Measurements from ENCODE around the gene RAB44. TPM values are rescaled to one million over a fixed set of nuclear protein-coding genes. Genes with fewer than 3 reads are reported as not detected.

The RAB44 gene
- total and polyA plus RNA-seq, 9 of the 15 experiments (the other 6 are each of a cell fraction or from before 2014, with no cell fraction given), result not detected

- intact Hi-C loops (cut with micrococcal nuclease) (no loop called here), in situ Hi-C loops (cut with MboI) (no loop called here)
- H3K9me3 ChIP-seq (replicated peaks; ENCODE audit: control insufficient read depth, insufficient read depth, low read depth, low read length), result no peaks in the 10 kb centered on the region
- H3K27me3 ChIP-seq (ENCODE audit: control insufficient read depth in 2 of 2, insufficient read depth in 2 of 2, low read length in 2 of 2), result peaks cover 35 to 84% of the 10 kb centered on the region in 2 experiments
- no peak overlapping the region for H2AFZ ChIP-seq (ENCODE audit: low read depth, low read length)
- FAIRE-seq (no peak), DNase-seq (ENCODE audit: extremely low read depth in 1 of 4, low spot score in 3 of 4) (no peak), ATAC-seq (no peak)
- H3K9ac ChIP-seq (ENCODE audit: insufficient read depth in 1 of 2, low read depth in 2 of 2, low read length in 2 of 2), result no peak overlapping the region
- ChIA-PET CTCF (ENCODE audit: low intra/inter-chr PET ratio) (no interaction called here), POLR2A (no interaction called here)
- no peak overlapping the region for H3K4me2 ChIP-seq (ENCODE audit: insufficient read depth, low read length)
- H3K27ac ChIP-seq (ENCODE audit: extremely low read depth, low read depth, low read length), result no peak overlapping the region
- 7% methylated on average over 13 of the region's 13 CpGs for WGBS (ENCODE audit: insufficient coverage, low coverage, missing lambda C conversion rate)
- H4K20me1 ChIP-seq (replicated peaks; ENCODE audit: control insufficient read depth, insufficient read depth, low read length), result peaks cover 21% of the 10 kb centered on the region; the same call in 1 of the 2 replicates
- no peaks in the 10 kb centered on the region for H3K79me2 ChIP-seq (ENCODE audit: control insufficient read depth, insufficient read depth, low read length)
- H3K9me1 ChIP-seq (ENCODE audit: control insufficient read depth, insufficient read depth, low read length), result no peaks in the 10 kb centered on the region
- no peak overlapping the region for H3K4me3 ChIP-seq
- H3K36me3 ChIP-seq (ENCODE audit: control insufficient read depth, insufficient read depth, low read length), result no peaks in the 10 kb centered on the region
- H3K4me1 ChIP-seq (replicated peaks in 1 of 2; ENCODE audit: control insufficient read depth in 2 of 2, insufficient read depth in 2 of 2, low read length in 2 of 2), result peaks cover 0 to 12% of the 10 kb centered on the region in 2 experiments; a peak in 1 of 5 replicates
- no TSS peak for BruUV-seq (replicated peaks)
- TF ChIP-seq CBFA2T2 (conservative IDR thresholded peaks at IDR 0.05) (no peak), EP300 (IDR thresholded peaks at IDR 0.05; ENCODE audit: low read length) (no peak), KAT7 (CRISPR knock-in tag; IDR thresholded peaks at IDR 0.05; ENCODE audit: borderline replicate concordance) (no peak), ZNF263 (CRISPR knock-in tag; IDR thresholded peaks at IDR 0.05; ENCODE audit: borderline replicate concordance) (no peak), TRIM28 (IDR thresholded peaks at IDR 0.05) (no peak), ZKSCAN1 (IDR thresholded peaks at IDR 0.05; ENCODE audit: low read depth, low read length) (no peak), THRA (IDR thresholded peaks at IDR 0.05) (no peak), ZFP36 (IDR thresholded peaks at IDR 0.05; ENCODE audit: low read depth, low read length, partially characterized antibody) (no peak), PRMT5 (CRISPR knock-in tag; IDR thresholded peaks at IDR 0.05) (no peak), DLX4 (CRISPR knock-in tag; IDR thresholded peaks at IDR 0.05) (no peak), ZNF146 (CRISPR knock-in tag; IDR thresholded peaks at IDR 0.05; ENCODE audit: unreplicated experiment) (no peak), TSC22D4 (tag; IDR thresholded peaks at IDR 0.05) (no peak), ZNF561 (CRISPR knock-in tag; conservative IDR thresholded peaks at IDR 0.05) (no peak), ETV5 (CRISPR knock-in tag; IDR thresholded peaks at IDR 0.05; ENCODE audit: low read depth) (no peak)
Observed at GRCh38 chr6:36717231-36717825, 19.7 kb downstream of the RAB44 start.

Measured in K562 (cell line).